B cell (primary cell): ENCODE results near the gene MYO6. TPM values are rescaled to one million over a fixed set of nuclear protein-coding genes. Genes with fewer than 3 reads are reported as not detected.

Source experiments
- ATAC-seq: fragments of 200-7000 bp; cut with Tn5 transposase; one replicate; pipeline ENCODE4 v1.10.0; 2021; ENCODE audit warnings: low read depth, mild to moderate bottlenecking, moderate number of reproducible peaks, moderate library complexity
- CTCF ChIA-PET: fragments of 350-600 bp; sonication (Branson Sonifier 250); formaldehyde crosslinking; loops from one replicate; lab custom pipeline; 2021; ENCODE audit warnings: antibody characterized with exemption, inconsistent platforms; lab: Charles Lee
- POLR2A ChIA-PET: fragments of 350-600 bp; sonication (Branson Sonifier 250); formaldehyde crosslinking; loops from one replicate; lab custom pipeline; 2021; ENCODE audit warnings: antibody characterized with exemption; lab: Charles Lee
- DNase-seq: peaks from one replicate; pipeline ENCODE4 v3.0.0; 2013
- H2AFZ ChIP-seq: 2 replicates; pipeline ENCODE4 v1.6.1; 2012; ENCODE audit warnings: mild to moderate bottlenecking, low read depth, low read length; ENCODE audit not compliant: insufficient read depth, poor library complexity, severe bottlenecking
- H3K27ac ChIP-seq, 2 donors: 1 replicate in 1 of 2; 2 replicates in 1 of 2; pipeline ENCODE4 v1.5.1; 2012 to 2013; ENCODE audit warnings: low read length in 2 of 2, mild to moderate bottlenecking in 2 of 2, moderate library complexity in 1 of 2
- H3K27me3 ChIP-seq, 4 experiments: fragments of 200-600 bp in 1 of 4; sonication (generic) in 1 of 4; replicated peaks in 1 of 4; 1 replicate in 2 of 4; 2 replicates in 2 of 4; pipeline versions ENCODE4 v1.6.1 to v1.7.0; 2013 to 2016; ENCODE audit warnings: low read length in 3 of 4, mild to moderate bottlenecking in 2 of 4, mixed read lengths in 1 of 4, moderate library complexity in 1 of 4; ENCODE audit not compliant: insufficient read depth in 4 of 4, control insufficient read depth in 3 of 4; ENCODE audit errors: control extremely low read depth in 1 of 4
- H3K36me3 ChIP-seq, 2 experiments: replicated peaks in 1 of 2; 1 replicate in 1 of 2; 2 replicates in 1 of 2; pipeline versions ENCODE4 v1.6.1 to v1.7.1; 2013; ENCODE audit warnings: low read length in 1 of 2; ENCODE audit not compliant: insufficient read depth in 2 of 2, control insufficient read depth in 1 of 2; ENCODE audit errors: control extremely low read depth in 1 of 2, extremely low read depth in 1 of 2
- H3K4me1 ChIP-seq, 2 donors: fragments of 200-600 bp in 1 of 2; sonication (generic) in 1 of 2; 1 replicate in 1 of 2; 2 replicates in 1 of 2; pipeline versions ENCODE4 v1.5.1 to v1.6.1; 2013 to 2017; ENCODE audit warnings: low read length in 2 of 2; ENCODE audit not compliant: control insufficient read depth in 2 of 2, insufficient read depth in 2 of 2
- H3K4me2 ChIP-seq: replicated peaks from 2 replicates; pipeline ENCODE3; 2012; ENCODE audit warnings: mild to moderate bottlenecking, low read depth, low read length; ENCODE audit not compliant: poor library complexity, severe bottlenecking
- H3K4me3 ChIP-seq, 5 experiments: fragments of 200-600 bp in 1 of 5; sonication (generic) in 1 of 5; 1 replicate in 3 of 5; 2 replicates in 2 of 5; pipeline versions ENCODE4 v1.5.1 to v1.7.0; 2011 to 2016; ENCODE audit warnings: low read length in 4 of 5, mild to moderate bottlenecking in 4 of 5, low read depth in 2 of 5, control low read depth in 1 of 5, moderate library complexity in 1 of 5; ENCODE audit not compliant: insufficient read depth in 1 of 5; ENCODE audit errors: control extremely low read depth in 1 of 5, extremely low read depth in 1 of 5
- H3K79me2 ChIP-seq: fragments of 200-600 bp; sonication (generic); one replicate; pipeline ENCODE4 v1.6.0; 2016; ENCODE audit warnings: low read length; ENCODE audit not compliant: control insufficient read depth, insufficient read depth
- H3K9ac ChIP-seq: fragments of 200-600 bp; sonication (generic); 2 replicates; pipeline ENCODE4 v1.6.1; 2017; ENCODE audit warnings: mild to moderate bottlenecking, low read length, moderate library complexity
- H3K9me3 ChIP-seq, 3 donors: one replicate each; pipeline versions ENCODE4 v1.6.1 to v1.7.1; 2013; ENCODE audit warnings: low read length in 2 of 3; ENCODE audit not compliant: control insufficient read depth in 2 of 3, insufficient read depth in 1 of 3; ENCODE audit errors: control extremely low read depth in 1 of 3
- H4K20me1 ChIP-seq: 2 replicates; pipeline ENCODE4 v1.6.0; 2012; ENCODE audit warnings: mild to moderate bottlenecking, low read length; ENCODE audit not compliant: insufficient read depth, control insufficient read depth, poor library complexity, severe bottlenecking
- H3K27ac Mint-ChIP-seq: one replicate; pipeline ENCODE4 v1.8.0; 2021; ENCODE audit warnings: mixed read lengths
- H3K27me3 Mint-ChIP-seq: one replicate; pipeline ENCODE4 v1.8.0; 2021; ENCODE audit warnings: mixed read lengths
- H3K4me1 Mint-ChIP-seq: one replicate; pipeline ENCODE4 v1.8.0; 2021; ENCODE audit warnings: mixed read lengths
- H3K4me3 Mint-ChIP-seq: one replicate; pipeline ENCODE4 v1.8.0; 2021; ENCODE audit warnings: mixed read lengths
- H3K9me3 Mint-ChIP-seq: one replicate; pipeline ENCODE4 v1.8.0; 2022; ENCODE audit warnings: mixed read lengths; ENCODE audit not compliant: insufficient read depth
- EZH2 ChIP-seq: IDR thresholded peaks from 2 replicates; pipeline ENCODE4 v1.6.1; 2012; ENCODE audit warnings: borderline replicate concordance, low read depth, mild to moderate bottlenecking, moderate library complexity, low read length; ENCODE audit not compliant: insufficient read depth, poor library complexity, severe bottlenecking
- WGBS: methylation state at CpG from one replicate; pipeline ENCODE4 v1.1.5; 2013; ENCODE audit warnings: missing lambda C conversion rate; ENCODE audit not compliant: insufficient coverage; 5-methylcytosine and 5-hydroxymethylcytosine counted together
- intact Hi-C: fragments of 100-400 bp; cut with micrococcal nuclease; formaldehyde crosslinking; loops from one replicate; pipeline ENCODE4 v1.10.0; 2022
- polyA plus RNA-seq: library from polyadenylated mRNA; depleted of rRNA; stranded (reverse); fragments of >200 nt; gene quantifications from 2 replicates; pipeline ENCODE4 v1.2.3, GENCODE V29; 2012
- total RNA-seq, 2 donors: library from RNA; stranded (reverse); fragments of 120-200 nt in 1 of 2; gene quantifications; 1 replicate in 1 of 2; 2 replicates in 1 of 2; pipeline versions ENCODE4 v1.2.3 to v1.2.4, GENCODE V29; 2013 to 2022
- TF ChIP-seq, protein P1 (sequence below): fragments of 200-600 bp; IDR thresholded peaks from one replicate; pipeline ENCODE4 v1.8.0; 2022; ENCODE audit warnings: antibody characterized with exemption, mild to moderate bottlenecking

The MYO6 gene
- total and polyA plus RNA-seq, 2 donors (not counting 1 experiment from before 2014, with no cell fraction given), result 0.09 to 0.59 TPM

DNA sequence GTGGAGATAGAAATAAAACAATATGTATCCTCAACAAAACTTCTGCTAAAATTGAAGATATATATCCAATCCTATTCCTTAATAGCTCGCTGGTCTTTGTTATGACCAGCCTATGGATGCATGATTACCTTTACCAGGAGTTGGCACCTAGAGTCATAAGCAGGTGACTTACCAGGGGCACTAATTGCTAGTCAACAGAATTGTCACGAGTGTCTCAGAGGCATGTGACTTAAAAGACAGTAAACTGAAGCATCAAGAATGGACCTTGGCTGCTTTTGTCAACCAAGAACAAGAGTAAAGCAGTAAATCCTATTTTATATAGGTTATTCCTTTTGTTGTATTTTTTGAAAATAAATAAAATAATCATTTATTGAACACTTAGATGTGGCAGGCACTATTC, 115.4 kb downstream of the MYO6 start:
- Mint-ChIP-seq H3K27ac (no peak overlapping the region), H3K4me1 (no peaks in the 10 kb centered on the region), H3K27me3 (peaks cover 3% of the 10 kb centered on the region), H3K9me3 (no peaks in the 10 kb centered on the region), H3K4me3 (no peak overlapping the region)
- no peak overlapping the region for H3K4me2 ChIP-seq
- ChIA-PET CTCF (no interaction called here), POLR2A (no interaction called here)
- H3K79me2 ChIP-seq, result no peaks in the 10 kb centered on the region
- H3K4me3 ChIP-seq, result no peak overlapping the region
- peaks cover 0 to 3% (median 0%) of the 10 kb centered on the region in 4 experiments for H3K27me3 ChIP-seq
- 63% methylated on average over 2 of the region's 2 CpGs for WGBS
- no peaks in the 10 kb centered on the region for H3K36me3 ChIP-seq
- H3K4me1 ChIP-seq, result no peaks in the 10 kb centered on the region
- H3K9me3 ChIP-seq, result no peaks in the 10 kb centered on the region
- ATAC-seq (no peak), DNase-seq (no peak)
- no peaks in the 10 kb centered on the region for H4K20me1 ChIP-seq
- H3K27ac ChIP-seq, result no peak overlapping the region
- H3K9ac ChIP-seq, result no peak overlapping the region
- no peak for TF ChIP-seq EZH2
- TF ChIP-seq, protein P1, sequence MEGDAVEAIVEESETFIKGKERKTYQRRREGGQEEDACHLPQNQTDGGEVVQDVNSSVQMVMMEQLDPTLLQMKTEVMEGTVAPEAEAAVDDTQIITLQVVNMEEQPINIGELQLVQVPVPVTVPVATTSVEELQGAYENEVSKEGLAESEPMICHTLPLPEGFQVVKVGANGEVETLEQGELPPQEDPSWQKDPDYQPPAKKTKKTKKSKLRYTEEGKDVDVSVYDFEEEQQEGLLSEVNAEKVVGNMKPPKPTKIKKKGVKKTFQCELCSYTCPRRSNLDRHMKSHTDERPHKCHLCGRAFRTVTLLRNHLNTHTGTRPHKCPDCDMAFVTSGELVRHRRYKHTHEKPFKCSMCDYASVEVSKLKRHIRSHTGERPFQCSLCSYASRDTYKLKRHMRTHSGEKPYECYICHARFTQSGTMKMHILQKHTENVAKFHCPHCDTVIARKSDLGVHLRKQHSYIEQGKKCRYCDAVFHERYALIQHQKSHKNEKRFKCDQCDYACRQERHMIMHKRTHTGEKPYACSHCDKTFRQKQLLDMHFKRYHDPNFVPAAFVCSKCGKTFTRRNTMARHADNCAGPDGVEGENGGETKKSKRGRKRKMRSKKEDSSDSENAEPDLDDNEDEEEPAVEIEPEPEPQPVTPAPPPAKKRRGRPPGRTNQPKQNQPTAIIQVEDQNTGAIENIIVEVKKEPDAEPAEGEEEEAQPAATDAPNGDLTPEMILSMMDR, result no peak
- intact Hi-C loops, result no loop called here
- H2AFZ ChIP-seq, result no peak overlapping the region

DNA sequence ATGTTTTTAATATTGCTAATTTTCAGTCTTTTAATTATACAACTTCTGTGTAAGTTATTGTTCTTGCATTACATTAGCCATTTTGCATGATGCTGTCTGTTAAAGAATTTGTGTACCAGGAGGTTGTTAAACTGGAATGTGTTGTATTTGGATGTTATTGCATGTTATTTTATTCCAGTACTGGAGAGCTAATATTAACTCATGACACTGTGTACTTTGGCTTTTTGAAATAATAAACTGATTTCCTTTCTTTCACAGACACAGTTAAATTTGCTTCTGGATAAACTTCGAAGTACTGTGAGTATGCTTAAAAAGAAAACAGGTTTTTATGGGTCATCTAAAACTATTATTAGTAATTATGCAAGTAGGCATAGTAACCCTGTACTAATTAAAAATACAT, 121.3 kb downstream of the MYO6 start:
- H3K9ac ChIP-seq, result no peak overlapping the region
- WGBS, result no CpG with 5 or more reads among the region's 1 CpG
- ChIA-PET CTCF (no interaction called here), POLR2A (no interaction called here)
- DNase-seq (no peak), ATAC-seq (no peak)
- Mint-ChIP-seq H3K27ac (no peak overlapping the region), H3K27me3 (no peaks in the 10 kb centered on the region), H3K4me3 (no peak overlapping the region), H3K4me1 (no peaks in the 10 kb centered on the region), H3K9me3 (no peaks in the 10 kb centered on the region)
- H3K4me1 ChIP-seq, result no peaks in the 10 kb centered on the region
- H3K79me2 ChIP-seq, result no peaks in the 10 kb centered on the region
- no peak overlapping the region for H2AFZ ChIP-seq
- H3K27ac ChIP-seq, result no peak overlapping the region
- no peaks in the 10 kb centered on the region for H4K20me1 ChIP-seq
- TF ChIP-seq, protein P1, result no peak
- TF ChIP-seq EZH2, result no peak
- no peaks in the 10 kb centered on the region for H3K27me3 ChIP-seq
- H3K4me2 ChIP-seq, result no peak overlapping the region
- no peaks in the 10 kb centered on the region for H3K36me3 ChIP-seq
- intact Hi-C loops, result no loop called here
- no peak overlapping the region for H3K4me3 ChIP-seq
- H3K9me3 ChIP-seq, result no peaks in the 10 kb centered on the region
